HG02970 (cell line): Measurements from ENCODE around the gene DTX1.
"Not testable (repeated sequence)": the region's sequence is repeated elsewhere in the genome, so short reads cannot be mapped to it uniquely, and the experiment has no call there.

Experiments
- ATAC-seq: cut with Tn5 transposase; IDR thresholded peaks from one replicate; pipeline ENCODE4 v1.9.1; 2021; ENCODE audit warnings: mild to moderate bottlenecking, moderate library complexity, moderate number of reproducible peaks; ENCODE audit not compliant: unreplicated experiment, low FRiP score

The DTX1 gene

GRCh38 chr12:113134521-113134951 lies 78.0 kb downstream of the DTX1 start:
- ATAC-seq = no peak

GRCh38 chr12:113135178-113136127 lies 78.9 kb downstream of the DTX1 start, which contains the start of gene RASAL1:
TSS of gene RASAL1 (minus strand) at chr12:113135761. CDS start at chr12:113135462, 299 bp downstream.
- ATAC-seq = no peak

- ATAC-seq = no peak
Measured at GRCh38 chr12:113136128-113136989, 79.8 kb downstream of the DTX1 start.

- no peak for ATAC-seq
Measured at GRCh38 chr12:113136990-113137511, 80.5 kb downstream of the DTX1 start.

GRCh38 chr12:113137861-113138783 lies 81.6 kb downstream of the DTX1 start:
- ATAC-seq = no peak

- no peak for ATAC-seq
Measured at GRCh38 chr12:113138826-113139225, 82.3 kb downstream of the DTX1 start.

GRCh38 chr12:113140706-113141105 lies 84.2 kb downstream of the DTX1 start:
- ATAC-seq = no peak

- not testable (repeated sequence) for ATAC-seq
Measured at GRCh38 chr12:113141716-113142115, 85.2 kb downstream of the DTX1 start.

- no peak for ATAC-seq
Measured at GRCh38 chr12:113142173-113142885, 85.8 kb downstream of the DTX1 start.

GRCh38 chr12:113142886-113143332 lies 86.4 kb downstream of the DTX1 start:
- ATAC-seq = no peak

GRCh38 chr12:113143959-113144358 lies 87.4 kb downstream of the DTX1 start:
- no peak for ATAC-seq

- ATAC-seq = no peak
Measured at GRCh38 chr12:113144806-113145205, 88.3 kb downstream of the DTX1 start.

- ATAC-seq = no peak
Measured at GRCh38 chr12:113145720-113146551, 89.4 kb downstream of the DTX1 start.

GRCh38 chr12:113146999-113147398 lies 90.5 kb downstream of the DTX1 start:
- ATAC-seq = no peak
